ENCODE measurements around the gene IL18.
"Not testable (repeated sequence)": the region's sequence is repeated elsewhere in the genome, so short reads cannot be mapped to it uniquely, and the experiment has no call there.

The IL18 gene

DNA sequence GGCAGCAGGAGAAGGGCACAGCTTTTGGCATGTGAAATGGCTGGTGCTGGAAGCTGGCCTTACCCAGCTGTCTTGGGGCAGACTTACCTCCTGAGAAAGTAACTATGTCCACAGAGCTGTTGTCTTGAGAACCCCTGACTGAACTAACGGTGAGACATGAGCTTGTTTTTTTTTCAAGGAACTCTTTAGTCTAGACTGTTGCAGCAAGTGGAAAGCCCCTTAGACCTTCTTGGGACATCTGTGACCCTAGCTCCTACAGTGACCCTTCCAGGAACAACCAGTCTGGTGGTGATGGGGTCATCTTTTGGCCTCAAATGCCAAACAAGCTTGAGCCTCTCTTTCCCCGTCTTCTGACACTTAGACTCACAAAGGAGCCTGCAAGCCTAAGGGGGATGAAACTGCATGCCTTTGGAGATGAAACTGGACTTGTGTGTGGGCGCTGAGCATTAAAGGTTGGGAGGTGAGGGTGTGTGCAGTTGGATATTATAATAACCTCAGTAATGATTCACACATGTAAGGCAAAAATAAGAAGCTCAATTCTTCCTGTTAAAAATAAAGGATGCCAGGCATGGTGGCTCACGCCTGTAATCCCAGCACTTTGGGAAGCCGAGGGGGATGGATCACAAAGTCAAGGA, 41.8 kb downstream of the IL18 start:
- no peak for DNase-seq (ENCODE audit: low read depth, low spot score)

DNA sequence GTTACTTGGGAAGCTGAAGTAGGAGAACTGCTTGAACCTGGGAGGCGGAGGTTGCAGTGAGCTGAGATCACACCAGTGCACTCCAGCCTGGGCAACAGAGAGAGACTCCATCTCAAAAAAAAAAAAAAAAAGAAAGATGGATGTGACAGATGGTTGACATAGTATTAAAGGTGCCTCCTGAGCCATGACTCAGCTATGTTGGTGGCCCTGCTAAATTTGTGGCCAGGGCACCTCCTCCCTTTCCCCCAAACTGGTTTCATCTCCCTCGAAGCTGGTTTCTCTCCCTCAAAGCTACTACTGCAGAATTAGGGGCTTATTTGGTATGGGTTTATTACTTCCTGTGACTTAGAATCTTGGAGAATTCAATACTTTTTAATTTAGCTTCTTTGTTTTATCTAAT, 45.7 kb downstream of the IL18 start:
- no peak for DNase-seq (ENCODE audit: low read depth, low spot score)

DNA sequence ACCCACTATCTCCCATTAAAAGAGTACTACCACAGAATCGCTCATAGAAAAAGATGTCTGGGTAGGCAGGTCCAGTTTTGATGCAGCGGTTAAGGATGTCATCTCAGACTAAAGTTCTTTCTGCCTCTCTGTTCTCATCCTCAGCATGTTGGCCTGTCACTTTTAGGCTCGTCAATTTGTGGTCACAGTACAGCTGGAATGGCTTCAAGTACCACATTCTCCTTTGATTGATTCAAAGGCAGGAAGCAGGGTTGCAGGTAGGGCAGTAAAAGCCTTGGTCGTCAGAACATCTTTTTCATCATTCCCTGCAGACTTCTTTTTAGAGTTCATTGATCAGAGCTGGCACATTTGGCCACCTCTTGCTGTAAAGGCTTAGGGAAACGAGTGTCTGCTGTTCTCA, 48.5 kb downstream of the IL18 start:
- no peak for DNase-seq (ENCODE audit: low read depth, low spot score)

DNA sequence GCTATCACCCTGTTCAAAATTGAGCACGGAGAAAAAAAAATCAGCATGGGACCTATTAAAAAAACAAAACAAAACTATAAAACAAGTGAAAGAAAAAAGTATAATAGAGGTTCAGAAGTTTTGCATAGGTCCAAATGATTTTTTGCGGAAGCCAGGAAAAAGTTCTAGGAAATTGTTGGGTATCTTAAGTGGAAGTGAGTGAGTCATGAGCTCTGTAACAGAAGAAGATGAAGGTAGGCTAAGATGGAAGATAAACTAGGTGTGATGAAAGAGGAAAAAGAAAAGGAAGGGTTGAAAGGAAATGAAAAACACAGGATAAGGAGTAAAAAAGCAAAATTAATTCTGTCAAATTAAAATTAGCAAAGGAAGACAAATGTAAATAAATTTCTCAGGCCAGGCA, 49.4 kb downstream of the IL18 start:
- no peak for DNase-seq (ENCODE audit: low read depth, low spot score)

DNA sequence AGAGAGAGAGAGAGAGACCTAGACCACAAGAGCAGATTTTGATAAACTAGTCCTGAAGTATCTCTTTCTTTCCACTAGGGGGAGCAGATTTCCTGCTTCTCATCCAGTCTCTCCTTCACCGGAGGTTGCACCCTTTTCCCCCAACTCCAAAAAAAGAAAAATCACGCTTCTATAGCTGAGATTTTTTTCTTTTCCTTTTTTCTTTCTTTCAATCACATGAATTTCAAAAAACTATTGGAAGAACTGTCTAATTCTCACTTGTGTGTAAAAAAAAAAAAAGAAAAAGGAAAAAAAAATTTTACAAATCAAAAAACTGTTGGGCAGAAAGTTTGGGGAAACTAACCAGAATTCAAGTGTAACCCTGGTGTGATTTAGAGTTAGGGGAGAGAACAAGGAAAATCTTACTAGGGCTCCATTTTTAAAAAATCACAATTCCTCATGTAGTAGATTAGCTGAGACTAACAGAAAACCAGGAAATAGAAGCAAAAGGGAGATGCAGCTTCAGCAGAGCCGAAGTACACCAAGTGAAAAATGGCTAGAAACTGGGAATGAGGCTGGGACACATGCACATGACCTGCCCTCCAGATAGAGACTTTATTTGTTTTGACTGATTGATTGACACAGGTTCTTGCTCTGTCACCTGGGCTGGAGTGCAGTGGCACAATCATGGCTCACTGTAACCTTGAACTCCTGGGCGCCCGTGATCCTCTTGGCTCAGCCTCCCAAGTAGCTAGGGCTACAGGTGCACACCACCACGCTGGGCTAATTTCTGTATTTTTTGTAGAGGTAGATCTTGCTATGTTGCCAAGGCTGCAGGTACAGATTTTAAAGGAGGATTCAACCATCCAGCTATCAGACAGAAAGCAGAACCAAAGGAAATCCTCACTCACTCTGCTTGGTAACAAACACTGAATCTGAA, 50.1 kb downstream of the IL18 start:
- DNase-seq (ENCODE audit: low read depth, low spot score), result no peak

DNA sequence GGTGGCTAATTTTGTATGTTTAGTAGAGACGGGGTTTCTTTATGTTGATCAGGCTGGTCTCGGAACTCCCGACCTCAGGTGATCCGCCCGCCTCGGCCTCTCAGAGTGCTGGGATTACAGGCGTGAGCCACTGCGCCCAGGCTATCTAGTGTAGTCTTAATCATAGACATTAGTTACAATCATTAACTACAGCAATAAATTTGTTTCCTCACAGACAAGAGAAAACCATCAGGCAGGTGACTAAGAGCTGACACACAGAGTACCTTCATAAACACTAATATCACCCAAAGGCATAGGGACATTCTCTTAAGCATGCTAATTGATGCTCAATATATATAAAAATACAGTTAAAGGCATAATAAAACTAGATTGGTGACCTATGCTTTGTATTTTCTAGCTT, 57.8 kb downstream of the IL18 start:
- DNase-seq (ENCODE audit: low read depth, low spot score), result no peak

DNA sequence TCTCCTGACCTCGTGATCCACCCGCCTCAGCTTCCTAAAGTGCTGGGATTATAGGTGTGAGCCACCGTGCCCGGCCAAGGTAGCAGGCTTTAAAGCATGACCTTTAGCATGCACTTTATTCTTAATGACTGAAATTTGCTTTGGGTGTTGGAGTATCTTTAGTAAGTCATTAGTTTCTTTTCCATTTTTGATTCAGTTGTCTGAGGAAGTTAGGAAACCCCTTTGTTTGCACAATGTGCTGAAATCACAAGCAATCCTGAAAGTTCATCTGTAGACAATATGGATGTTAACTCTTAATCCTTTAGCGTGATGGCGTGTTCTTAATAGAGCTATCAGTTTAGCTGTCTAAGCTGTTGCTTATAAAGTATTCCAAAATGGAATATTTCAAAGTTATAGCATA, 60.4 kb downstream of the IL18 start:
- DNase-seq (ENCODE audit: low read depth, low spot score), result no peak

DNA sequence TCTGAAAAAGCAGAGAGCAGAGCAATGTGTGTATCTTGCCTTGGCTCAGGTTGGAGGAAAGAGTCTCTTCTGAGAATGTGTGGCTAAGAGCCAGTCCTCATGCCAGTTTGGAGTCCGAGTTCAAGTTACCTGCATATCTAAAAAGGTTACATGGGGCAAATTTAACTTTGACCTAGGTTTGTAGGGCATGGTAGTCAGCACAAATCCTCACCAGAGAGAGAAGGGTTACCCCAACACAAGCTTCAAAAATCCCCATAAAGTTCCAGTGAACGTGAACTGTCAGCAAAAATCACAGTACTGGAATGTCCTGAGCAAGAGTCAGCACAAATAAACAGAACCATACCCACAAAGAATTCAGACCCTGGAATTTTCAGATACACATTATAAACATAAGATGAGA, 63.4 kb downstream of the IL18 start:
- no peak for DNase-seq (ENCODE audit: low read depth, low spot score)

DNA sequence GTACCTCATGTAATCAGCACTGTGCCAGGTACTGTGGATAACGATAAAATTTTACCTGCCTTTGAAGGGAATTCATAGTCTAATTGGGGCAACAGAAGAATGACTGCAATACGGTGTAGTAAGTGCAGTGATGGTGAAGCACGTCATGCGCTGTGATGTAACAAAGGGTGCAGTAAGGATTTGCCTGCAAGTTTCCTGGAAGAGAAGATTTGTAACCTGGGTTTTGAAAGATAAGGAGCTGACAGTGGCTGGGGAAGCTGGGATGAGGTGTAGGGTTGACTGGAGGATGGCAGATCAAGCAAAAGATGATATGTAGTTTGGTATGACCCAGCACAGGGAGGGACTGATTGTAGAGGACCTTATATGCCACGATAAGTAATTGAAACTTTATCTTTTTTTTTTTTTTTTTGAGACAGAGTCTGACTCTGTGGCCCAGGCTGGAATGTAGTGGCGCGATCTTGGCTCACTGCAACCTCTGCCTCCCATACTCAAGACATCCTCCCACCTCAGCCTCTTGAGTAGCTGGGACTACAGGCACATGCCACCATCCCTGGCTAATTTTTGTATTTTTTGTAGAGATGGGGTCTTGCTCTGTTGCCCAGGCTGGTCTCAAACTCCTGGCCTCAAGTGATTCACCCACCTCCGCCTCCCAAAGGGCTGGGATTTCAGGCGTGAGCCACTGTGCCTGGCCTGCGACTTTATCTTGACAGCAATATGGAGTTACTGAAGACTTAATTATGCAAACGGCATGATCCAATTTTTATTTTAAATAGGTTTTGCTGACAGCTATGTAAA, 66.0 kb downstream of the IL18 start:
- DNase-seq (ENCODE audit: low read depth, low spot score), result no peak

DNA sequence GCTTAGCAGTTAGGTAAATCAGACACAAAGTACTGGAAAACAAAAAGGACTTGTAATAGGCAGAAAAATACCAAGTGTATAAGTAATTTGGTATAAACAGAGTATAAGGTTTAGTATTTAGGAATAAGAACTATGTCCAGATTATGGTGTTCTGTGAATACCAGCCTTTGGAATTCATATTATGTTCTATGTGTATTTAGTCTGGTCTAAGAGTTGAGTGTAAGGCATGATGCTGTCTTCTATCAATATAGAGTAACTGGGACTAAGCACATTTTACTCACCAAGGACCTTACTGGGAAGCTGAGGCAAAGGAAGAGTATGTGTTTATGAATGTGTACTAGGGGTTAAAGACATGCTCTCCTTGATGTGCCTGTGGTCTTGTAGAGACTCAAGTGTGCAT, 67.7 kb downstream of the IL18 start:
- no peak for DNase-seq (ENCODE audit: low read depth, low spot score)

DNA sequence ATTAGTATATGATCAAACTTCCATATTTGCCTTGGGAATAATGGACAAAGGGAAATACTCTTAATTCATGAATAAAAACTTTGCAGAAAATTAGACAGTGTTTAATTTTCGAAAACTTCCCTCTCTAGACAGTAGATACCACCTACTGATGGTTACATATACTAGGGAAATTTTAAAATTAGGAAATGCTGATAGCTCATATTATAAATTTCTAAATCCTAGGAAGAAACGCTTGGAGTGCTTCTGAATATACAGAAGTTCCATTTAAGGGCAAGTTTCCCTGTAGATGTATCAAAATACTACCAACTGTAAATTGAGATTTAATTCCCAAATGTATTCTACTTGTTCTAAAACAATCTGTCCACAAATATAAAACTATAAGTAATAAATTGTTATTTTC, 68.6 kb downstream of the IL18 start:
- not testable (repeated sequence) for DNase-seq (ENCODE audit: low read depth, low spot score)
